Colonic mucosa (tissue), 4 donors: ENCODE data around the gene HIBCH. TPM values are rescaled to one million over a fixed set of nuclear protein-coding genes. Genes with fewer than 3 reads are reported as not detected.

Source experiments
- DNase-seq: peaks from one replicate; pipeline ENCODE4 v3.0.0-alpha.2; 2020
- H3K27ac ChIP-seq: fragments of 200-600 bp; one replicate; pipeline ENCODE4 v1.8.0; 2021
- H3K27me3 ChIP-seq: fragments of 200-600 bp; one replicate; pipeline ENCODE4 v1.8.0; 2021
- H3K36me3 ChIP-seq: fragments of 200-600 bp; one replicate; pipeline ENCODE4 v1.8.0; 2021
- H3K4me1 ChIP-seq: fragments of 200-600 bp; one replicate; pipeline ENCODE4 v1.8.0; 2021; ENCODE audit warnings: mild to moderate bottlenecking
- H3K4me3 ChIP-seq: fragments of 200-600 bp; one replicate; pipeline ENCODE4 v1.8.0; 2021
- H3K9ac ChIP-seq, 2 donors: one replicate each; pipeline ENCODE4 v1.7.0; 2013; ENCODE audit warnings: control low read depth in 2 of 2, low read depth in 2 of 2, low read length in 2 of 2
- H3K9me3 ChIP-seq: fragments of 200-600 bp; one replicate; pipeline ENCODE4 v1.8.0; 2021
- CTCF ChIP-seq: fragments of 200-600 bp; IDR thresholded peaks from one replicate; pipeline ENCODE4 v1.8.0; 2022; ENCODE audit warnings: antibody characterized with exemption, mild to moderate bottlenecking
- intact Hi-C: fragments of 100-400 bp; cut with DNase I; formaldehyde crosslinking; loops from one replicate; pipeline ENCODE4 v1.14.1; 2022
- total RNA-seq, 2 donors: library from RNA; stranded (reverse); fragmentation: NEBNext Ultra II Directional in 1 of 2; extraction: Animal tissue kit (Norgen Biotek cat#: 25700) in 1 of 2; gene quantifications; one replicate each; pipeline ENCODE4 v1.2.1, GENCODE V29; 2021
- donor health status: healthy.
- donor health status: DM: no; HTN: no; CAD: no.
- donor health status: DM: no; HTN: no; CAD: no.

Gene HIBCH
- total RNA-seq, 2 donors from 2014 or later = 47.2 to 71.1 TPM

- Histone ChIP-seq H3K36me3 (no peaks in the 10 kb centered on the region), H3K27ac (no peak overlapping the region), H3K4me3 (no peak overlapping the region), H3K4me1 (no peaks in the 10 kb centered on the region), H3K9me3 (no peaks in the 10 kb centered on the region), H3K9ac (no peak overlapping the region), H3K27me3 (no peaks in the 10 kb centered on the region)
- intact Hi-C loops = no loop called here
- no peak for TF ChIP-seq CTCF
- DNase-seq = no peak
Observed at GRCh38 chr2:190197143-190197720, 122.4 kb downstream of the HIBCH start.

- H3K27me3 ChIP-seq = no peaks in the 10 kb centered on the region
- no peak overlapping the region for H3K4me3 ChIP-seq
- H3K9ac ChIP-seq = no peak overlapping the region
- no peaks in the 10 kb centered on the region for H3K9me3 ChIP-seq
- no peaks in the 10 kb centered on the region for H3K36me3 ChIP-seq
- H3K27ac ChIP-seq = no peak overlapping the region
- TF ChIP-seq CTCF = no peak
- H3K4me1 ChIP-seq = no peaks in the 10 kb centered on the region
- DNase-seq = no peak
- intact Hi-C loops = no loop called here
Observed at GRCh38 chr2:190190507-190191162, 129.0 kb downstream of the HIBCH start.

GRCh38 chr2:190188289-190188688, 131.3 kb downstream of the HIBCH start:
- DNase-seq = no peak
- H3K4me3 ChIP-seq = no peak overlapping the region

GRCh38 chr2:190186238-190186637, 133.4 kb downstream of the HIBCH start:
- H3K4me1 ChIP-seq = no peaks in the 10 kb centered on the region
- intact Hi-C loops = loop anchor here (5.0 kb wide), 1 partner anchor 91 kb away; no protein-coding TSS in a partner anchor
- H3K4me3 ChIP-seq = no peak overlapping the region
- H3K27ac ChIP-seq = no peak overlapping the region
- no peak overlapping the region for H3K9ac ChIP-seq
- H3K9me3 ChIP-seq = no peaks in the 10 kb centered on the region
- no peak for DNase-seq
- H3K27me3 ChIP-seq = no peaks in the 10 kb centered on the region
- TF ChIP-seq CTCF = no peak
- H3K36me3 ChIP-seq = no peaks in the 10 kb centered on the region

More at GRCh38 chr2:190188289-190188688, 131.3 kb downstream of the HIBCH start:
- Histone ChIP-seq H3K9me3 (no peaks in the 10 kb centered on the region), H3K9ac (no peak overlapping the region), H3K27ac (no peak overlapping the region), H3K36me3 (no peaks in the 10 kb centered on the region), H3K4me1 (no peaks in the 10 kb centered on the region), H3K27me3 (no peaks in the 10 kb centered on the region)
- intact Hi-C loops = loop anchor here (5.0 kb wide), 1 partner anchor 89 kb away; no protein-coding TSS in a partner anchor
- no peak for TF ChIP-seq CTCF

- Histone ChIP-seq H3K27ac (peak overlapping the region; percentile 58), H3K27me3 (no peaks in the 10 kb centered on the region), H3K9me3 (no peaks in the 10 kb centered on the region), H3K4me3 (no peak overlapping the region), H3K36me3 (no peaks in the 10 kb centered on the region), H3K9ac (no peak overlapping the region), H3K4me1 (no peaks in the 10 kb centered on the region)
- TF ChIP-seq CTCF = no peak
- no peak for DNase-seq
- intact Hi-C loops = loop anchor here (5.0 kb wide), 1 partner anchor 92 kb away; no protein-coding TSS in a partner anchor
Observed at GRCh38 chr2:190185380-190185779, 134.2 kb downstream of the HIBCH start.
